ENCODE results near the gene KIRREL2. TPM values are rescaled to one million over a fixed set of nuclear protein-coding genes. Genes with fewer than 3 reads are reported as not detected.

The KIRREL2 gene
- total and polyA plus RNA-seq, 2 of the 8 experiments (the other 6 are each of a cell fraction or from before 2014, with no cell fraction given): 2.4 to 4.6 TPM

DNA sequence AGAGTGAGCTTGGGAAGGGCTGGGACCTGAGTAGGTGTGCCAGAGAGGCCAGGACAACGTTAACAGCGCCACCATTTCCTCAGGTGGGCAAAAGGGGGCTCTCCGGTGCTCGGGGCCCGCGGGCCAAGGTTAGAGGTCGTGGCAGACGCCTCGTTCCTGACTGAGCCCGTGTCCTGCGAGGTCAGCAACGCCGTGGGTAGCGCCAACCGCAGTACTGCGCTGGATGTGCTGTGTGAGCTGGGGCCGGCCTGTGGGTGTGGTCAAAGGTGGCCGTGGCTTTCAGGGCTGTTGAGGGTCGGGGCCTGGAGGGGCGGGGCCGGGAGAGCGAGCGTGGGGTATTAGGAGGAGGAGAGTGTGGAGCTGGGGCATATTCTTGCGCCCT, 3.7 kb downstream of the KIRREL2 start:
- Histone ChIP-seq H4K20me1 (replicated peaks in 1 of 2; ENCODE audit: control insufficient read depth in 1 of 2, insufficient read depth in 2 of 2, low read length in 2 of 2) (peaks cover 0 to 3% of the 10 kb centered on the region in 2 experiments), H3K4me3 (ENCODE audit: extremely low read depth in 1 of 4, insufficient read depth in 2 of 4, low read depth in 3 of 4, low read length in 4 of 4) (peak overlapping the region; percentile 30 to 60 (median 51)), H3K79me2 (ENCODE audit: control insufficient read depth in 1 of 2, insufficient read depth in 2 of 2, low read length in 2 of 2) (no peaks in the 10 kb centered on the region), H2BK15ac (ENCODE audit: low read length) (no peak overlapping the region), H3K56ac (replicated peaks; ENCODE audit: insufficient read length, low read depth, low read length) (no peak overlapping the region), H3K27me3 (replicated peaks in 1 of 4; ENCODE audit: control insufficient read depth in 3 of 4, extremely low read depth in 1 of 4, insufficient read depth in 3 of 4, low read length in 3 of 4) (peaks cover 7 to 64% (median 58%) of the 10 kb centered on the region in 4 experiments), H2BK120ac (replicated peaks; ENCODE audit: low read depth, low read length) (no peak overlapping the region), H4K8ac (ENCODE audit: extremely low read depth, insufficient read depth, low read length) (no peak overlapping the region), H3K14ac (ENCODE audit: insufficient read length) (no peak overlapping the region), H2BK12ac (ENCODE audit: low read depth, low read length) (0 out of 2 replicates have a peak overlapping the region, but pooled peaks have one; percentile 39), H3K23me2 (ENCODE audit: low read depth, low read length) (peaks cover 22% of the 10 kb centered on the region), H2AK5ac (ENCODE audit: low read depth, low read length) (no peak overlapping the region), H4K91ac (replicated peaks; ENCODE audit: insufficient read length, low read length) (no peak overlapping the region), H3K23ac (ENCODE audit: insufficient read length) (no peak overlapping the region), H2BK20ac (ENCODE audit: low read length) (no peak overlapping the region), H2BK5ac (ENCODE audit: low read depth, low read length) (no peak overlapping the region), H3K36me3 (ENCODE audit: control insufficient read depth in 2 of 4, insufficient read depth in 4 of 4, low read length in 3 of 4) (no peaks in the 10 kb centered on the region), H3K9me3 (ENCODE audit: insufficient read depth in 2 of 2, low read depth in 1 of 2, low read length in 1 of 2) (no peaks in the 10 kb centered on the region), H4K5ac (ENCODE audit: insufficient read length, low read depth, low read length) (no peak overlapping the region), H3K18ac (ENCODE audit: extremely low read depth, low read length) (peak overlapping the region; percentile 48; the same call in 1 of the 2 replicates), H3K4ac (replicated peaks; ENCODE audit: insufficient read length, low read depth, low read length) (no peak overlapping the region), H3K4me1 (replicated peaks in 1 of 4; ENCODE audit: control insufficient read depth in 3 of 4, insufficient read depth in 4 of 4, low read length in 3 of 4) (peaks cover 0 to 20% (median 12%) of the 10 kb centered on the region in 4 experiments; a peak in 6 of 7 replicates), H3K9ac (replicated peaks in 1 of 4; ENCODE audit: extremely low read depth in 1 of 4, low read depth in 3 of 4, low read length in 3 of 4) (no peak overlapping the region), H3K4me2 (ENCODE audit: insufficient read depth in 1 of 2, low read depth in 2 of 2, low read length in 2 of 2) (peak overlapping the region; percentile 80 to 96), H2AFZ (ENCODE audit: low read length) (no peak overlapping the region), H3K27ac (ENCODE audit: low read depth, low read length) (no peak overlapping the region), H3K79me1 (ENCODE audit: low read depth, low read length) (no peaks in the 10 kb centered on the region)
- no peak for FAIRE-seq
- WGBS, 2 experiments (ENCODE audit: extremely low coverage in 1 of 2, insufficient coverage in 1 of 2, insufficient read length in 1 of 2, insufficient replicate concordance in 2 of 2, low coverage in 1 of 2, low lambda C conversion rate in 2 of 2, missing lambda C conversion rate in 1 of 2): 9% methylated on average over 19 of the region's 24 CpGs; no CpG with 5 or more reads in 1 of the 2 experiments
- CTCF ChIA-PET (ENCODE audit: partially characterized antibody): interaction anchor here (0.6 to 2.9 kb wide), 7 partner anchors 10 to 725 kb away, joined by 3 to 18 read pairs (median 4); no protein-coding TSS in a partner anchor
- peak in 1 of 2 experiments; percentile 60 for DNase-seq (ENCODE audit: low read depth in 1 of 2, low spot score in 2 of 2)
- TF ChIP-seq SIRT6 (IDR thresholded peaks at IDR 0.05; ENCODE audit: low read length) (no peak), RAD21 (IDR thresholded peaks at IDR 0.05 in 1 of 2, conservative IDR thresholded peaks at IDR 0.05 in 1 of 2; ENCODE audit: low read depth in 2 of 2, low read length in 2 of 2) (peak in 1 of 2 experiments; percentile 7; a peak in 2 of 4 replicates), SRF (IDR thresholded peaks at IDR 0.05; ENCODE audit: low read depth, low read length) (no peak), TEAD4 (IDR thresholded peaks at IDR 0.05; ENCODE audit: low read depth, low read length) (no peak), ATF2 (IDR thresholded peaks at IDR 0.05; ENCODE audit: low read length) (no peak), MAFK (IDR thresholded peaks at IDR 0.05; ENCODE audit: low read depth, low read length) (no peak)
- TF ChIP-seq, protein P1, sequence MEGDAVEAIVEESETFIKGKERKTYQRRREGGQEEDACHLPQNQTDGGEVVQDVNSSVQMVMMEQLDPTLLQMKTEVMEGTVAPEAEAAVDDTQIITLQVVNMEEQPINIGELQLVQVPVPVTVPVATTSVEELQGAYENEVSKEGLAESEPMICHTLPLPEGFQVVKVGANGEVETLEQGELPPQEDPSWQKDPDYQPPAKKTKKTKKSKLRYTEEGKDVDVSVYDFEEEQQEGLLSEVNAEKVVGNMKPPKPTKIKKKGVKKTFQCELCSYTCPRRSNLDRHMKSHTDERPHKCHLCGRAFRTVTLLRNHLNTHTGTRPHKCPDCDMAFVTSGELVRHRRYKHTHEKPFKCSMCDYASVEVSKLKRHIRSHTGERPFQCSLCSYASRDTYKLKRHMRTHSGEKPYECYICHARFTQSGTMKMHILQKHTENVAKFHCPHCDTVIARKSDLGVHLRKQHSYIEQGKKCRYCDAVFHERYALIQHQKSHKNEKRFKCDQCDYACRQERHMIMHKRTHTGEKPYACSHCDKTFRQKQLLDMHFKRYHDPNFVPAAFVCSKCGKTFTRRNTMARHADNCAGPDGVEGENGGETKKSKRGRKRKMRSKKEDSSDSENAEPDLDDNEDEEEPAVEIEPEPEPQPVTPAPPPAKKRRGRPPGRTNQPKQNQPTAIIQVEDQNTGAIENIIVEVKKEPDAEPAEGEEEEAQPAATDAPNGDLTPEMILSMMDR (IDR thresholded peaks at IDR 0.05; ENCODE audit: control extremely low read depth in 1 of 3, insufficient read depth in 1 of 3, low read depth in 1 of 3, low read length in 3 of 3): peak; percentile 10 to 31 (median 27); a peak in 3 of 4 replicates
- POLR2A ChIA-PET (ENCODE audit: partially characterized antibody): interaction anchor here (0.6 to 1.7 kb wide), 8 partner anchors 10 to 193 kb away, joined by 3 to 20 read pairs (median 4); partner anchors contain the start of genes SYNE4 and THAP8

Data from H1 (cell line).